Measurements from ENCODE around the gene PPARG.
"Not testable (repeated sequence)": the region's sequence is repeated elsewhere in the genome, so short reads cannot be mapped to it uniquely, and the experiment has no call there.

Gene PPARG

GRCh38 chr3:12458901-12459300 lies 170.0 kb downstream of the PPARG start:
- no peak for DNase-seq (ENCODE audit: low read depth in 2 of 2)

- DNase-seq (ENCODE audit: low read depth in 2 of 2) = no peak
These were observed 171.3 kb downstream of the PPARG start for GRCh38 chr3:12460127-12460526.

DNA sequence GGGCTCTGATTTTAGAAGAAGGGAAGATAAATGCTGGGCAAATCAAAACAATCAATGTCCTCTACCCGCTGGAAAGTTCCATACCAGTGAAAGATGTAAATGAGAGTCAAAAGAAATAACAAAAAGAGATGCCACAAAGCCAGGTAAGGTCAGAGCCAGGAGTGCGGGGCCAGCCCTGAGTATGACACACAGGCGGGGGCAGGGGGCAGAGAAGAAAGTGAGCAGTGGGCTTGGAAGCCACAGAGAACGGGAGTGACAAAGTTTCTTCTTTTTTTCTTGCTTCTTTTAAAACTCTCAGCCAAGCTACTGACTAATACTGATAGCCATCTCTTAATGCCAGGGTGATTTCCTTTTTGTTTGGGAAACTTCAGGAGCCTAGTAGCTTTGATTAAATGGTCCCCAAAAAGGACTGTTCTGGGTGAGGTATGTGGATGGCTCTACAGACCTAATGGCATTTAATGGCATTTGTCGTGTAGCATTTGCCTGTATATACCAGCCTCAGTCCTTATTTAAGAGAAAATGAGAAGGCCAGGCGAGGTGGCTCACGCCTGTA lies 172.3 kb downstream of the PPARG start:
- DNase-seq (ENCODE audit: low read depth in 2 of 2) = no peak

DNA sequence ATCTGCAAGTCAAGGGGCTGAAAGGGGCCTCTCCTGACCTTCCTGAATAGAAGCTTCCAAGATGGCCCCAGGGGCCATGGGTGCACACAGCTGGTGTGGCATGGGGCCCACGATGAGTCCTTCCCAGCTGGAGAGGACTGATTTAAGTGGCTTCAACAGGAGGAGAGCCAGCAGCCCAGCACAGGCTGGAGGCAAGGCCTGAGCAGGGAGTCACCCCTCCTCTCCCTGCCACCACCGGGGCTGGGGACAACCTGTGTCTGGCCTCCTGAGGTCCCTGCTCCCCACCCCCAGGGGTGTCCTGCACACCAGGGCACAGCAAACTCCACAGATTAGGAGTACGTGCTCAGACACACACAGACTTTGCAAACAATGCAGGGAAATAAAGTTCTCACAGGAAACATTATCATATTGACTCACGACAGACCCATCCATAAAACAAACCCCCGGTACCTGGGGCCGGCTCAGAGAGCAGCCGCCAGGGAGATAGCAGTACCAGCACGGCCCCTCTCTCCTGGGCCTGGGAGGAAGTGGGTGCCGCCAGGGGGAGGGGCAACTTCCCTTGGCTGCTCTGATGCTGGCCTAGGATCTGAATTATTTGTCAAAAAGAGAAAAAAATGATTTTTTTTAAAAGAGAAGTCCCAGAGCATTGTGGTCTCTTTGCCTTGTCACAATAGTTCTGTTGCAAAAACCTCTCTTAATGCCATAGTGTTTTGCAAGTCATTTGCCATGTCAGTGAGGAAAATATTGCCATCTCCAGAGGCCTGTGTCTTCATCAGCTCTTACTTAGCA lies 173.5 kb downstream of the PPARG start:
- DNase-seq (ENCODE audit: low read depth in 2 of 2) = no peak

DNA sequence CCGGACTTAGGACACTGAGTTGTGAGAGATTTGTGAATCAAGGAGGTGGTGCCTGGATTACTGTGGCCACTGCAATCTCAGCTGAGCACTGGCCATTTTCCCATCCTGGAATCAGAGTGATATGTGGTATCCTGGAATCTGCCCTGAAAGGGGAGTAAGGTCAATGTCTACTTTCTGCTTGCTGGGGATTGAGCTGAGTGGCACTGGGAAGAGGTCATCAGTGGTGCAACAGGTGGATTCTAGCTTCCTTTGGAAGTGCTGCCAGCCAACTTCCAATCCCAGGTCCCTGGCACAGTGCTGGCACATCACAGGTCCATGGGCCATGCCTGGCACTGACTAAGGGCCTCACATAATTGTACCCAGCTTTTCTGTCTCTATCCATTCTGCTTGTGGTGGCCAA lies 174.8 kb downstream of the PPARG start:
- DNase-seq (ENCODE audit: low read depth in 2 of 2) = no peak

- DNase-seq (ENCODE audit: low read depth in 2 of 2) = no peak
These were observed 175.3 kb downstream of the PPARG start for GRCh38 chr3:12464181-12464580.

DNA sequence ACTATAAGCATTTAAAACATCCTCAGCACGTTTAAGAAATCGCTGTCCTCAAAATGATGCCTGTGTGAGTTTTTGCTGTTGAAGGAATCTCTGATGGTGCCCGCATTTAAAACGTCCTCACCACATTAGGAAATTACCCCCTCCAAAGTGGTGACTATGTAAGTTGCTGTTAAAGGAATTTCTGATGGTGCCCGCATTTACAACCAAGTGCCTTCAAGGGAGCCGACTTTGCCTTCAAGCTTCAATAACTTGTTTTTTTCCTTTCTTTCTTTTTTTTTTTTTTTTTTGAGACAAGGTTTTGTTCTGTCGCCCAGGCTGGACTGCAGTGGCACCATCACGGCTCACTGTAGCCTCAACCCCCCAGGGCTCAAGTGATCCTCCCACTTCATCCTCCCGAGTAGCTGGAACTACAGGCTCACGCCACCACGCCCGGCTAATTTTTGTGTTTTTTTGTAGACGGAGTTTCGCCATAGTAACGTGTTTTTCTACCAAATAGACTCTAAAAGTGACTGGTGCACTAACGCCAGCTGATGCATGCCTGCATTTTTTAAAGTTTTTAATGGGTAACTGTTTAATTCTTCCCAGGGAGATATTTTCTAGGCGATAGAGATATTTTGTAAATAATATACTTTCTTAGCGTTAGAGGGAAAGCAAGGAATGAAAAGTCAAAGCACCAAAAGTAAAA lies 176.4 kb downstream of the PPARG start:
- no peak for DNase-seq (ENCODE audit: low read depth in 2 of 2)

GRCh38 chr3:12465836-12466225 lies 177.0 kb downstream of the PPARG start:
- no peak for DNase-seq (ENCODE audit: low read depth in 2 of 2)

DNA sequence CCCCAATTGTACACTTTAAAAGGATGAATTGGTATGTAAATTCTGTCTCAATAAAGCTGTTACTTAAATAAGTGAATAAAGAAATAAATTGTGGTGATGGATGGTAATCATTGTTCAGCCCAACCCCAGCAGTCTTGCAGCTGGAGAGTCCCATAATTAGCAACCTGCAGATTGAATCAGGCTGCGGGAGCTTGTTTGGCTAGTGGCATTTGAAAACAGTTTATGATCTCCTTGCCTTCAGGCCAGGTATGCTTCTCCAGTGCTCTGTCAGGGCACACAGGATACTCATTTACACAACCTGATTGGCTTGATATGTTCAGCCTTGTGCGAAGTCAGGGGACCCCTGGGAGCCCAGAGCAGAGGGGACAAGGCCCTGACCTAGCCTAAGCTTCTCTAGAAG lies 178.9 kb downstream of the PPARG start:
- no peak for DNase-seq (ENCODE audit: low read depth in 2 of 2)

DNA sequence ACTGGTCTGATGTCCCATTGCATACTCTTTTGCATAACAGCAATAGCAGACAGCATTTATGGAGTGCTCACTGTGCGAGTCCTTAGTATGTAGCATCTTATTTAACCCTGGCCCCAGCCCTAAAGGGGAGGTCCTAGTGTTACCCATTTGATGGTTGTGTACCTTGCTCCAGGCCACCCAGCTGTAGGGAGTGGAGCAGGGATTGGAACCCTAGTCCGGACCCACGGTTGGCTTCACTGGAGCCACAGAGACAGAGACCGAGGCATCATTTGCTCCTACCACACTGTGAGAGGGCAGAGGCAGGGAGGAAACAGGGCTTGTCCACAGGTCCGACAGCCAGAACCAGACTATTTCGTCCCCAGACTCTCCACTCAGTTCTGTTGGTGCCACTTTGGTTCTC lies 179.4 kb downstream of the PPARG start:
- no peak for DNase-seq (ENCODE audit: low read depth in 2 of 2)

DNA sequence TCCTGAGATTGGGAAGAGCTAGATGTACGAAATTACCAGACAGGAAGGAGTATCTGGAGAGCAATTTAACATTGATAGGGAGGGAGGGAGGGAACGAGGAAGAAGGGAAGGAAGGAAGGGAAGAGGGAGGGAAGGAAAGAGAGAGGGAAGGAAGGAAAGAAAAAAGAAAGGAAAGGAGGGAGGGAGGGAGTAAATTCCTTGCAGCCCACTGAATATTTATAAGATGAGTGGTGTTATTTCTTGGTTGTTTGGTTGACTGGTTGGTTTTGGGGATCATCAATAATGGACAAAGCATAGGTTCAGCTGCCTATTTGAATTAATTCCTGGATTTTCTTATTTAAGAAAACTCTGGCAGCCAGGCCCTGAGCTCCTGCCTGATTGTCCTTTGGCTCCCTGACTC lies 179.9 kb downstream of the PPARG start:
- DNase-seq (ENCODE audit: low read depth in 2 of 2) = no peak

- DNase-seq (ENCODE audit: low read depth in 2 of 2) = not testable (repeated sequence)
These were observed 180.4 kb downstream of the PPARG start for GRCh38 chr3:12469222-12469621.

DNA sequence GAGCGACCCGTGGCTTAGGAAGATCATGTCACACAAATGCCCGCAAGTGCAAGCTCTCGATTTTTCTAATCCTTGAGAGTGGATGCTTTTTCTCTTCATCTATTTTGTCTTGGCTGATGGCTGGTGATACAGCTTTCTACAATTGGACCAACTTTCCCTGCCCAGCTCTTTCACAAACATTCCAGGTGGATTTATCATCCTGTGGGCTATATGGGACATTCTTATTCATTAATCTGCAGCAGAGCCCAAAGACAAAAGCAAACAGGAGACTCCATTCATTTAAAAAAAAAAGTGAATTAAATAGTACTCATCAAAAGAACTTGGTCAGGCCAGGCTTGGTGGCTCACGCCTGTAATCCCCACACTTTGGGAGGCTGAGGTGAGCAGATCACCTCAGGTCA lies 181.2 kb downstream of the PPARG start:
- DNase-seq (ENCODE audit: low read depth in 2 of 2) = no peak

DNA sequence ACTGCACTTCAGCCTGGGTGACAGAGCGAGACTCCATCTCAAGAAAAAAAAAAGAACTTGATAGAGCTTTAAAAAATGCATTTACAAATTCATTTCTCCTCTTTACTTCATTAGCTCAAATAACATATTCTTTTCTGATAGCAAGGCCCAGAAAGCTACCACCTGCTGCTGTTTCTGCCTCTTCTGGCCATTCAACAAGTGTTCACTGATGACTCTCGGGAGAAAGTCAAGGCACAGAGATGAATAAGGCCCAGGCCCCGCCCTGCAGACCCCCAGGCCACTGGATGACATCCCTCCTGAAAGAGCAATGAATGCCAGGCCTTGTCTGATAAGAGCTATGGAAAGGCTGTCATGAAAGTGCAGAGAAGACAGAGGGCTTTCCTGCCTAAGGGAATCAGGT lies 181.8 kb downstream of the PPARG start:
- DNase-seq (ENCODE audit: low read depth in 2 of 2) = no peak

GRCh38 chr3:12471241-12471640 lies 182.4 kb downstream of the PPARG start:
- peak in 1 of 2 donors; percentile 38 for DNase-seq (ENCODE audit: low read depth in 2 of 2)

DNA sequence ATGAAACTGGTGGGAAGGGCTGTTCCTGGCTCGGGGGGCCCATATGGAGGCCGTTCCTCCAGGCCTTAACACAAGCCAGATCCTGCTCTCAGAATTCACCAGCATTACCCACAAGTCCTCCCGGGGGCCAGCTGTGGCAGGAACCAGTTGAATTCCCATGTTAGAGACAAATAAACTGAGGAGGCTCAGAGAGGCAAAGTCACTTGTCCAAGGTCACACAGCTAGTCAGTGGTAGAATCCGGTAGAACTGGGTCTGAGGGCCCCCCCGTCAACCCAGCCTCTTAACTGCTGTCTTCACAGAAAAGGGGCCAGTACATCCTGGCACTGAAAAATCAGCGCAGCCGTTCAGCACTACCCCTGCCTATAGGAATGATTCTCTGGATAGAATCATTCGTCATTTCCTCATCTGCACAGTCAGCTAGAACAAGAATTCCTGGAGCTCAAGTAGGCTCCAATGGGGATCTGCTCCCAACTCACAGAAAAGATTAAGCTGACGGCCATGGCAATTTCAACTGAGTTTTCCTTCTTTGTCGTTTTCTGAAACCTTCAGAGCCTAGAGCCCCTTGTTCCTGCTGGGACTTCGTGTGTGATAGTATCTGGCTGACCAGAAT lies 183.2 kb downstream of the PPARG start:
- DNase-seq (ENCODE audit: low read depth in 2 of 2) = no peak

DNA sequence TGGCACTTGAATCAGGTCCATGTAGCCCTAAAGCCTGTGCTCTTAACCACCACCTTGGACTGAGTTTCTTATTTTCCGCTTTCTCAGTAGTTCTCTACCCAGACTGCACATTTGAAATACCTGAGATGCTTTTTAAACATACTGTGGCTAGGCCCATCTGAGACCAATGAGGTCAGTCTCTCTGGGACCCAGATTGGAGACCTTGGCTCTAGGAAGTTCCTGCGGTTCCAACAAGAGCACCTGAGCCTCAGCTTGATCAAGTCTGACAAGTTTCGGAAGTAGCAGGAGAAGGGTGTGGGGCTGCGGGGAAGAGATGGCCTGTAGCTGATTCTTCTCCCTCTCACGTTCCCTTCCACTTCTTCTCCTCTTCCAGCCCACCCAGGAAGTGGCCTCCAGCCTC lies 183.9 kb downstream of the PPARG start:
- DNase-seq (ENCODE audit: low read depth in 2 of 2) = no peak

DNA sequence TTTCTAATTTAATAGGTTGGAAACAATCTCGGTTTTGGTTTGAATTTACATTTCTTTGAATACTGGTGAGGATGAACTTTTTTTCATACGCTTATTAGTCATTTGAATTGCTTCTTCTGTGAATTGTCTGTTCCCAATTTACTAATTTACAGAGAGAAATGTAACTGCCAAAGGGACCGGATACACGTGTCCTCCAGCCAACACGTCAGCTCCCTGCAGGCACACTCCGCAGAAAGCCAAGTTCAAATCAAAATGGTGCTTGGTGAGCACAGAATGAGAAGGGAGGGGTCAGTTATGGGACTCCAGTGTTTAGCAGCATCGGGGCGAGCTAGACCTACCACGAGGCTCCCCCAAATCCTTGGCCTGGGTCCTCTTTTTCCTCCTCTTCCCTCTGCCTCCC lies 184.6 kb downstream of the PPARG start:
- no peak for DNase-seq (ENCODE audit: low read depth in 2 of 2)

GRCh38 chr3:12476238-12476897 lies 187.5 kb downstream of the PPARG start:
- DNase-seq (ENCODE audit: low read depth in 2 of 2) = no peak

DNA sequence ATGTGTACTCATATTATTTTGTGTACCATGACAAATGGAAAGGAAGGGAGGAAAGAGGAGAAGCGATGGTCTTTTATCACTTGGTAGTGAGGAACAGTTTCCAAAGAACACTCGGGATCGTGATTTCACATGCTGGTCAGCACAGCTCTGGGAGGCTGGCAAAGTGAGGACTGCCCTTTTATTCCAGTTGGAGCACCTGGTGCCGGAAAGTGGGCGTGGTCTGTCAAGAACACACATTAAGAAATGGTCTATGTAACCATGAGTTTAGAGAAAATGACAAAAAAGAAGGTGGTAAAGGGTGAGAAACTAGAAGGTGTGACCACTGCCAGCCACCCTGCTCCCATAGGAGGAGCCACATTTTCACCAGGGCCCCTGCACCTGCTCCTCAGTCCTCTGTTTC lies 188.4 kb downstream of the PPARG start:
- DNase-seq (ENCODE audit: low read depth in 2 of 2) = no peak

DNA sequence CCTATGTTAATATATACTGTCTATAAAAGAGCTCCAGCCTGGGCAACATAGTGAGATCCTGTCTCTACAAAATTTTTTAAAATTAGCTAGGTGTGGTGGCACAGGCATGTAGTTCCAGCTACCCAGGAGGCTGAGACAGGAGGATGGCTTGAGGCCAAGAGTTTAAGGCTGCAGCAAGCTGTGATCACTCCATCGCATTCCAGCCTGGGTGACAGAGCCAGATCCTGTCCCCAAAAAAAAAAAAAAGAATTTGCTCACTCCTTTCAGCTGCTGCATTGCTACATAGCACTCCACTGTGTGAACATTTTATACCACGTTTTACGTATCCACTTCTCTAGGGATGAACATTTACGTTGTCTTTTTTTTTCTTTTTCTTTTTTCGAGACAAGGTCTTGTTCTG lies 189.5 kb downstream of the PPARG start:
- no peak for DNase-seq (ENCODE audit: low read depth in 2 of 2)

DNA sequence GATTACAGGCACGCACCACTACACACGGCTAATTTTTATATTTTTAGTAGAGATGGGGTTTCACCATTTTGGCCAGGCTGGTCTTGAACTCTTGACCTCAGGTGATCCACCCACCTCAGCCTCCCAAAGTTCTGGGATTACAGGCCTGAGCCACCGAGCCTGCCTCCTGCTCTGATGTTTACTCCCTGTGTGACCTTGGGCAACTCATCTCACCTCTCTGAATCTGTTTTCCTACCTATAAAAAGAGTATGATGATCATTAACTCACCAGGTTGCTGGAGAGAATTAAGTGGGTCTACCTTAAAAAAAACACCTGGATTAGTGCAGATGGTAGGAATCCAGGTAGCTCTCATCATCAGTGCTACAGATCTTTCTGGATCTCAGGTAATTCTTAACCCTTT lies 190.3 kb downstream of the PPARG start:
- not testable (repeated sequence) for DNase-seq (ENCODE audit: low read depth in 2 of 2)

Measured in activated CD8-positive, alpha-beta memory T cell treated with anti-CD3 and anti-CD28 coated beads for 4 hours (primary cell).